Stimulated activated naive CD8-positive, alpha-beta T cell treated with anti-CD3 and anti-CD28 coated beads, Interleukin-15, Interleukin-2, amounts not matched to agents 100 ng/mL and 50 ng/mL, for 24 hours (primary cell): ENCODE results near the gene PATZ1.
"Not testable (repeated sequence)": the region's sequence is repeated elsewhere in the genome, so short reads cannot be mapped to it uniquely, and the experiment has no call there.

Experiments
- H3K27ac Mint-ChIP-seq: one replicate; pipeline ENCODE4 v1.8.0; 2021; ENCODE audit warnings: mild to moderate bottlenecking, mixed read lengths
- H3K27me3 Mint-ChIP-seq: one replicate; pipeline ENCODE4 v1.8.0; 2021; ENCODE audit warnings: mixed read lengths
- H3K36me3 Mint-ChIP-seq: one replicate; pipeline ENCODE4 v1.8.0; 2021; ENCODE audit warnings: low read depth, mixed read lengths
- H3K4me1 Mint-ChIP-seq: one replicate; pipeline ENCODE4 v1.8.0; 2021; ENCODE audit warnings: low read depth, mixed read lengths
- H3K4me3 Mint-ChIP-seq: one replicate; pipeline ENCODE4 v1.8.0; 2021; ENCODE audit warnings: mild to moderate bottlenecking, mixed read lengths
- H3K9me3 Mint-ChIP-seq: one replicate; pipeline ENCODE4 v1.8.0; 2021; ENCODE audit warnings: mixed read lengths

Gene PATZ1, protein sequence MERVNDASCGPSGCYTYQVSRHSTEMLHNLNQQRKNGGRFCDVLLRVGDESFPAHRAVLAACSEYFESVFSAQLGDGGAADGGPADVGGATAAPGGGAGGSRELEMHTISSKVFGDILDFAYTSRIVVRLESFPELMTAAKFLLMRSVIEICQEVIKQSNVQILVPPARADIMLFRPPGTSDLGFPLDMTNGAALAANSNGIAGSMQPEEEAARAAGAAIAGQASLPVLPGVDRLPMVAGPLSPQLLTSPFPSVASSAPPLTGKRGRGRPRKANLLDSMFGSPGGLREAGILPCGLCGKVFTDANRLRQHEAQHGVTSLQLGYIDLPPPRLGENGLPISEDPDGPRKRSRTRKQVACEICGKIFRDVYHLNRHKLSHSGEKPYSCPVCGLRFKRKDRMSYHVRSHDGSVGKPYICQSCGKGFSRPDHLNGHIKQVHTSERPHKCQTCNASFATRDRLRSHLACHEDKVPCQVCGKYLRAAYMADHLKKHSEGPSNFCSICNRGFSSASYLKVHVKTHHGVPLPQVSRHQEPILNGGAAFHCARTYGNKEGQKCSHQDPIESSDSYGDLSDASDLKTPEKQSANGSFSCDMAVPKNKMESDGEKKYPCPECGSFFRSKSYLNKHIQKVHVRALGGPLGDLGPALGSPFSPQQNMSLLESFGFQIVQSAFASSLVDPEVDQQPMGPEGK

DNA sequence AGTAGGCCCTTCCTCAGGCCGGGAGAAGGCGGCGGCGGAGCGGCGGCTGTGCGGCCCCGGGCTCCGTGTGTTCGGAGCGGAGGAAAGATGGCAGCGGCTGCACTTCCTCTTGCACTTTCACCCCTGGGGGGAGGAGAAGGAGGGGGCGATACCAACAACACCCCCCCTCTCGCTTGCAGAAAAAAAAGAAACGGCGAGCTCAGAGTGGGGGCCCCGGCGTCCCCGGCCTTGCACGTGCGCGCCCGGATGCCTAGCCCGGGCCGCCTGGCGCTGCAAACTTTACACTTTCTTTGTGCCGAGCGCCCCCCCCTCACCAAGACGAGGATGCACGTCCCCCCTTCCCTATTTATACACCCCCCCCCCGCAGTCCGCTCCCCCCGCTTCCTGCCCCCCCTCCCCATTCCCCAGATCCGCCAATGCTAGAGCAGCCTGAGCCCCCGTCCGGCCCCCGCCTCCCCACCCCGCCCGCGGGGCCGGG is at the start of gene PATZ1:
PATZ1 (minus strand) TSS at position 92 of the 478 bp plus-strand sequence. CDS start 744 bp downstream, outside the sequence.
- Mint-ChIP-seq H3K4me1 (peaks cover 43% of the 10 kb centered on the region), H3K9me3 (no peaks in the 10 kb centered on the region), H3K27ac (peak within 1 kb of the TSS; percentile 97), H3K4me3 (peak within 1 kb of the TSS; percentile 91), H3K27me3 (no peaks in the 10 kb centered on the region), H3K36me3 (peaks cover 33% of the 10 kb centered on the region)

- Mint-ChIP-seq H3K9me3 (peaks cover 5% of the 10 kb centered on the region), H3K36me3 (no peaks in the 10 kb centered on the region), H3K27ac (no peak overlapping the region), H3K4me1 (peaks cover 4% of the 10 kb centered on the region), H3K4me3 (no peak overlapping the region), H3K27me3 (peaks cover 4% of the 10 kb centered on the region)
These were observed 48.2 kb upstream of the PATZ1 start for GRCh38 chr22:31394326-31394725.

- H3K4me1 Mint-ChIP-seq, result peaks cover 2% of the 10 kb centered on the region
These were observed 47.7 kb upstream of the PATZ1 start for GRCh38 chr22:31393893-31394292.

GRCh38 chr22:31378651-31379050 is 32.5 kb upstream of the PATZ1 start:
- H3K4me3 Mint-ChIP-seq, H3K27me3 Mint-ChIP-seq, H3K9me3 Mint-ChIP-seq, H3K4me1 Mint-ChIP-seq, H3K27ac Mint-ChIP-seq, H3K36me3 Mint-ChIP-seq: not testable (repeated sequence)

More at GRCh38 chr22:31393893-31394292, 47.7 kb upstream of the PATZ1 start:
- Mint-ChIP-seq H3K27me3 (peaks cover 4% of the 10 kb centered on the region), H3K9me3 (peaks cover 5% of the 10 kb centered on the region), H3K36me3 (no peaks in the 10 kb centered on the region), H3K4me3 (no peak overlapping the region), H3K27ac (no peak overlapping the region)

- H3K27me3 Mint-ChIP-seq, result no peaks in the 10 kb centered on the region
- H3K27ac Mint-ChIP-seq, result no peak overlapping the region
- no peaks in the 10 kb centered on the region for H3K9me3 Mint-ChIP-seq
- H3K4me3 Mint-ChIP-seq, result no peak overlapping the region
- H3K36me3 Mint-ChIP-seq, result no peaks in the 10 kb centered on the region
- H3K4me1 Mint-ChIP-seq, result no peaks in the 10 kb centered on the region
These were observed 32.0 kb upstream of the PATZ1 start for GRCh38 chr22:31378123-31378522.

DNA sequence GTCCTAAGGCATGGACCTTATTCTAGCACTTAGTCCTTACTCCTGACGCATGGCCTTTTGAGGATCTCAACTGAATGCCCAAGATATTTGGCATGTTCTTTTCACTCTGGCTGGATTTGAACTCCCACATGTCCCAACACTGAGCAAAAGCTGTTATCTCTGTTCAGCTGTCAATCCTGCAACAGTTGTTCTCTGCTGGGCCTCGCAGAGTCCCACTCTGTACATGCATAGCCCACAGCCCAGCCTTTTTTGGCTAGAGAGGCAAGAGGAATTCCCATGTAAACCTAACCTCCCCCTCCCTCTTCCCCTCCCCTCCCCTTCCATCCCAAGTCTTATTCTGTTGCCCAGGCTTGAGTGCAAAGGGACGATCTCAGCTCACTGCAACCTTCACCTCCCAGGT is 31.5 kb upstream of the PATZ1 start:
- Mint-ChIP-seq H3K27me3 (no peaks in the 10 kb centered on the region), H3K27ac (no peak overlapping the region), H3K4me3 (no peak overlapping the region), H3K9me3 (no peaks in the 10 kb centered on the region), H3K4me1 (no peaks in the 10 kb centered on the region), H3K36me3 (no peaks in the 10 kb centered on the region)

DNA sequence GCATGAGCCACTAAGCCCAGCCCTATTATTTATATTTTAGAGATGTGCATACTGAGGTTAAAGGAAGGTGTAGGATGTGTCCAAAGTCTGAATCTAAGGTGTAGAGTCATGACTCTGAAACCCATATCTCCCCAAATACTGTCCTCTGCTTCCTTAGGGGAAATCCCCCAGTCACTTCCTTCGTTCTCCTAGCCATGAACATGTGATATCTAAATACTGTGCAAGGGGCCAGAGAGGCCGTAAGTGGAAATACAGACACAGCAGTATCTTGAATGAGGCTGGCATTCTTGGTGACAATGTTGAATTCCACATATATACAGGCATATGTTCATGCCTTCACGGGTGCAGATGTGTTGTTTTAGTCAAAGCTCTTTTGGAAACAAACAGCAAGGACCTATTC is 21.3 kb upstream of the PATZ1 start:
- H3K36me3 Mint-ChIP-seq, result no peaks in the 10 kb centered on the region
- no peak overlapping the region for H3K27ac Mint-ChIP-seq
- no peak overlapping the region for H3K4me3 Mint-ChIP-seq
- H3K9me3 Mint-ChIP-seq, result no peaks in the 10 kb centered on the region
- no peaks in the 10 kb centered on the region for H3K27me3 Mint-ChIP-seq
- peaks cover 3% of the 10 kb centered on the region for H3K4me1 Mint-ChIP-seq

- Mint-ChIP-seq H3K36me3 (no peaks in the 10 kb centered on the region), H3K9me3 (no peaks in the 10 kb centered on the region), H3K27me3 (no peaks in the 10 kb centered on the region), H3K4me3 (no peak overlapping the region), H3K4me1 (peaks cover 3% of the 10 kb centered on the region), H3K27ac (no peak overlapping the region)
These were observed 17.8 kb upstream of the PATZ1 start for GRCh38 chr22:31363885-31364465.

- no peaks in the 10 kb centered on the region for H3K36me3 Mint-ChIP-seq
- H3K4me3 Mint-ChIP-seq, result no peak overlapping the region
- no peak overlapping the region for H3K27ac Mint-ChIP-seq
- H3K4me1 Mint-ChIP-seq, result no peaks in the 10 kb centered on the region
- H3K27me3 Mint-ChIP-seq, result no peaks in the 10 kb centered on the region
- H3K9me3 Mint-ChIP-seq, result no peaks in the 10 kb centered on the region
These were observed 15.6 kb upstream of the PATZ1 start for GRCh38 chr22:31361743-31362142.

- H3K4me3 Mint-ChIP-seq, result no peak overlapping the region
- no peaks in the 10 kb centered on the region for H3K4me1 Mint-ChIP-seq
- no peaks in the 10 kb centered on the region for H3K27me3 Mint-ChIP-seq
- H3K36me3 Mint-ChIP-seq, result no peaks in the 10 kb centered on the region
- H3K9me3 Mint-ChIP-seq, result no peaks in the 10 kb centered on the region
- no peak overlapping the region for H3K27ac Mint-ChIP-seq
These were observed 13.9 kb upstream of the PATZ1 start for GRCh38 chr22:31360029-31360428.

DNA sequence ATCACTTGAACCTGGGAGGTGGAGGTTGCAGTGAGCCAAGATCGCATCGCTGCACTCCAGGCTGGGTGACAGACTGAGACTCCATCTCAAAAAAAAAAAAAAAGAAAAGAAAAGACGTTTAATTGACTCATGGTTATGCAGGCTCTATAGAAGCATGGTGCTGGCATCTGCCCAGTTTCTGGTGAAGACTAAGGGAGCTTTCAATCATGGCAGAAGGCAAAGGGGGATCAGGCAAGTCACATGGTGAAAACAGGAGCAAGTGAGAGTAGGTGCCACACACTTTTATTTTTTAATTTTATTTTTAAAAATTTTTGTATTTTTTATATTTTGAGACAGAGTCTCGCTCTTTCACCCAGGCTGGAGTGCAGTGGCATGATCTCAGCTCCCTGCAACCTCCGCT is 8.4 kb upstream of the PATZ1 start:
- no peaks in the 10 kb centered on the region for H3K27me3 Mint-ChIP-seq
- H3K27ac Mint-ChIP-seq, result peak overlapping the region; percentile 52
- H3K9me3 Mint-ChIP-seq, result no peaks in the 10 kb centered on the region
- H3K4me3 Mint-ChIP-seq, result no peak overlapping the region
- no peaks in the 10 kb centered on the region for H3K36me3 Mint-ChIP-seq
- H3K4me1 Mint-ChIP-seq, result no peaks in the 10 kb centered on the region

DNA sequence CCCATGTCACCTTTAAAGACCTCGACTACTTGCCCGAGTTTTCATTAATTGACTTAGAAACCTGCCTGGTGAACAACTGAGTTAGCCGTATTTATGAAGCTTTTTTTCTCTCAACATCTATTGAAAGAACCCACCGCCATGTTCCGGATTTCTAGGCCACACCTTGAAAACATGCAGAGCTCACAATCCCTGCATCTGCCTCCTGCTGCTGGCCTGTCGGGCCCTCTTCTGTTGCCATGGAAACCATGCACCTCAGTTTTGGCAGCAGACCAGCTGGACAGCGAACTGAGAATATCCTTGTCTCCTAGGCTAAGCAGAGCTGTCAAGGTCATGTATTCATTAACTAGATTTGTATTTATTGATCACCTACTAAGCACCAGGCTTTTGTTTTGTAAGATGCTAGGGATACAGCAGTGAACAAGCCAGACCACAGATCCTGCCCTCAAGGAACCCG is 4.3 kb upstream of the PATZ1 start:
- Mint-ChIP-seq H3K4me3 (no peak overlapping the region), H3K27me3 (no peaks in the 10 kb centered on the region), H3K9me3 (no peaks in the 10 kb centered on the region), H3K4me1 (peaks cover 6% of the 10 kb centered on the region), H3K36me3 (no peaks in the 10 kb centered on the region), H3K27ac (no peak overlapping the region)

GRCh38 chr22:31349960-31350359 is 3.8 kb upstream of the PATZ1 start:
- H3K9me3 Mint-ChIP-seq, result no peaks in the 10 kb centered on the region
- H3K4me1 Mint-ChIP-seq, result peaks cover 6% of the 10 kb centered on the region
- no peak overlapping the region for H3K4me3 Mint-ChIP-seq
- H3K36me3 Mint-ChIP-seq, result peaks cover under 1% of the 10 kb centered on the region
- H3K27ac Mint-ChIP-seq, result no peak overlapping the region
- no peaks in the 10 kb centered on the region for H3K27me3 Mint-ChIP-seq

- peaks cover 18% of the 10 kb centered on the region for H3K4me1 Mint-ChIP-seq
- H3K4me3 Mint-ChIP-seq, result no peak overlapping the region
- H3K36me3 Mint-ChIP-seq, result peaks cover 12% of the 10 kb centered on the region
- no peak overlapping the region for H3K27ac Mint-ChIP-seq
- H3K27me3 Mint-ChIP-seq, result no peaks in the 10 kb centered on the region
- no peaks in the 10 kb centered on the region for H3K9me3 Mint-ChIP-seq
These were observed 2.6 kb upstream of the PATZ1 start for GRCh38 chr22:31348766-31349165.

- H3K27ac Mint-ChIP-seq, result peak overlapping the region; percentile 81
- H3K36me3 Mint-ChIP-seq, result peaks cover 20% of the 10 kb centered on the region
- H3K27me3 Mint-ChIP-seq, H3K9me3 Mint-ChIP-seq: not testable (repeated sequence)
- peaks cover 26% of the 10 kb centered on the region for H3K4me1 Mint-ChIP-seq
- peak overlapping the region; percentile 86 for H3K4me3 Mint-ChIP-seq
These were observed 1.8 kb upstream of the PATZ1 start for GRCh38 chr22:31348009-31348337.
